ENCODE results near the gene MGAT5. TPM values are rescaled to one million over a fixed set of nuclear protein-coding genes. Genes with fewer than 3 reads are reported as not detected.

The MGAT5 gene
- total RNA-seq, 4 donors from 2014 or later, result 10.3 to 53.2 (median 27.0) TPM

DNA sequence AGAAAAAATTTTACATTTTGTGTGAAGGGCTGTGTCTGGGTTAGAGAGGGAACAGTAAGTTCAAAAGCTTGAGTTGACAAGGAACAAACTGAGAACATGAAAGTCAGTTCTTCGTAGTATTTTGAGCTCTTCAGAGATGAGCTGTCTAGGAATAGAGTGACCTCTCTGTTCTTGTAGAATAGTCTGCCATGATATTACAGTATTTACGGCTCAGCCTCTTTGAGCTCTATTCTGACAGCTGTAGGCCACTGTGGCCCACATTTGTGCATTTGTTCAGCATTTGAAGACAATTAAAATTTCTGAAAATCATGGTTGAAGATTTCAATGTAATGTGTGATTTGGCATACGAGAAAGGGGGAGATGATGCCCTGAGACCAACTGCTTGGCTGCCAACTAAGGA, 172.8 kb downstream of the MGAT5 start:
- no peaks in the 10 kb centered on the region for H3K4me1 ChIP-seq
- no peak for TF ChIP-seq POLR2A (IDR thresholded peaks at IDR 0.05)
- TF ChIP-seq, protein P1, sequence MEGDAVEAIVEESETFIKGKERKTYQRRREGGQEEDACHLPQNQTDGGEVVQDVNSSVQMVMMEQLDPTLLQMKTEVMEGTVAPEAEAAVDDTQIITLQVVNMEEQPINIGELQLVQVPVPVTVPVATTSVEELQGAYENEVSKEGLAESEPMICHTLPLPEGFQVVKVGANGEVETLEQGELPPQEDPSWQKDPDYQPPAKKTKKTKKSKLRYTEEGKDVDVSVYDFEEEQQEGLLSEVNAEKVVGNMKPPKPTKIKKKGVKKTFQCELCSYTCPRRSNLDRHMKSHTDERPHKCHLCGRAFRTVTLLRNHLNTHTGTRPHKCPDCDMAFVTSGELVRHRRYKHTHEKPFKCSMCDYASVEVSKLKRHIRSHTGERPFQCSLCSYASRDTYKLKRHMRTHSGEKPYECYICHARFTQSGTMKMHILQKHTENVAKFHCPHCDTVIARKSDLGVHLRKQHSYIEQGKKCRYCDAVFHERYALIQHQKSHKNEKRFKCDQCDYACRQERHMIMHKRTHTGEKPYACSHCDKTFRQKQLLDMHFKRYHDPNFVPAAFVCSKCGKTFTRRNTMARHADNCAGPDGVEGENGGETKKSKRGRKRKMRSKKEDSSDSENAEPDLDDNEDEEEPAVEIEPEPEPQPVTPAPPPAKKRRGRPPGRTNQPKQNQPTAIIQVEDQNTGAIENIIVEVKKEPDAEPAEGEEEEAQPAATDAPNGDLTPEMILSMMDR (IDR thresholded peaks at IDR 0.05), result no peak
- H3K36me3 ChIP-seq, result no peaks in the 10 kb centered on the region
- H3K27ac ChIP-seq, result no peak overlapping the region
- H3K9me3 ChIP-seq, result no peaks in the 10 kb centered on the region
- no peak for DNase-seq
- intact Hi-C loops (cut with DNase I; ENCODE audit: low total_unique reads), result no loop called here
- no peak overlapping the region for H3K4me3 ChIP-seq
- H3K27me3 ChIP-seq, result no peaks in the 10 kb centered on the region

DNA sequence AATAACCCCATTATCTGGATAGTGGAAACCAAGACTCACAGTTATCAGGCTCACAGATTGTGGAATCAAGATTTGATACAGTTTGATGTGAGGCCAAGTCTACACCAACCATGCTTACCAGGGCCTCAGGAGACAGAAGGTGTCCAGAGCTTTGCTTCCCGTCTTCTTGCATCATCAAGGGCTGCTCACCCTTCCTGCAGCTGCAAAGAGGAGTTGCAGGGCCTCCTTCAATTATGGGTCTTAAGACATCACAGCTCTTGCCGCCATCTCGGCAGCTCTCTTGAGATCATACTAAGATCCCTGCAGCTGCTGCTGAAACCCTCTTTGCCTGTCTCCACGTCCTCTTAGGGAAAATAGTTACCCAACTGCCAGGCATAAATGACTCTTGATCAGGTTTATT, 176.0 kb downstream of the MGAT5 start:
- H3K36me3 ChIP-seq, result no peaks in the 10 kb centered on the region
- H3K27me3 ChIP-seq, result no peaks in the 10 kb centered on the region
- H3K27ac ChIP-seq, result no peak overlapping the region
- H3K4me1 ChIP-seq, result no peaks in the 10 kb centered on the region
- H3K9me3 ChIP-seq, result no peaks in the 10 kb centered on the region
- H3K4me3 ChIP-seq, result no peak overlapping the region
- no peak for DNase-seq
- intact Hi-C loops (cut with DNase I; ENCODE audit: low total_unique reads), result no loop called here
- TF ChIP-seq, protein P1 (IDR thresholded peaks at IDR 0.05), result no peak
- TF ChIP-seq POLR2A (IDR thresholded peaks at IDR 0.05), result no peak

DNA sequence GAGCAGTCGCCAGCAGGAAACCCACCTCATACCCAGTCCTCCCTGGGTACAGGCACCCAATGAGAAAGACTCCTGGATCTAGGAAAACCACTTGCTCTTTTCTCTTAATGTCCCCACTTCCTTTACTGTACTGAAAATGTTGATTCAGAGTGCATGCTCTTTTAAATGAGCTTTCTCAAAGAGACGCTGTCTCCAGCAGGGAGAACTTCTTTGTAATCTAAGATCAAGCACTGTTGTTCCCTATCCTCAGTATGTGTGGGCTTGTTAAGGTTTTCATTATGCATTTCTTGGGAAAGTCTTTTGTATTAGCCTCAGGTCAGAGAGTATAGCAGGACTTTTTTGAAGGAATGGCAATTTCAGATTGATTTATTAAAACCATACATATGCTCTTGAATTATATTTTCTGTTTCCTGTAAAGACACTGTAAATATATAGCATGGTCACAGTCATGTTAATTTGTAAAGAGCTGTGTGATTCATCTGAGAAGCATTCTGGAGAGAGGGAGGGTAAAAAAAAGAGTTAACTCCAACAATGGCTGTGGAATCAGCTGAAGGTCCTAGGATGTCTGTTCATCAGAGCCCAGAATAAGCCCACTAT, 178.1 kb downstream of the MGAT5 start:
- Histone ChIP-seq H3K27ac (no peak overlapping the region), H3K27me3 (no peaks in the 10 kb centered on the region), H3K9me3 (no peaks in the 10 kb centered on the region), H3K4me3 (no peak overlapping the region), H3K4me1 (no peaks in the 10 kb centered on the region), H3K36me3 (no peaks in the 10 kb centered on the region)
- intact Hi-C loops (cut with DNase I; ENCODE audit: low total_unique reads), result no loop called here
- TF ChIP-seq POLR2A (IDR thresholded peaks at IDR 0.05), result no peak
- TF ChIP-seq, protein P1 (IDR thresholded peaks at IDR 0.05), result no peak
- DNase-seq, result no peak

DNA sequence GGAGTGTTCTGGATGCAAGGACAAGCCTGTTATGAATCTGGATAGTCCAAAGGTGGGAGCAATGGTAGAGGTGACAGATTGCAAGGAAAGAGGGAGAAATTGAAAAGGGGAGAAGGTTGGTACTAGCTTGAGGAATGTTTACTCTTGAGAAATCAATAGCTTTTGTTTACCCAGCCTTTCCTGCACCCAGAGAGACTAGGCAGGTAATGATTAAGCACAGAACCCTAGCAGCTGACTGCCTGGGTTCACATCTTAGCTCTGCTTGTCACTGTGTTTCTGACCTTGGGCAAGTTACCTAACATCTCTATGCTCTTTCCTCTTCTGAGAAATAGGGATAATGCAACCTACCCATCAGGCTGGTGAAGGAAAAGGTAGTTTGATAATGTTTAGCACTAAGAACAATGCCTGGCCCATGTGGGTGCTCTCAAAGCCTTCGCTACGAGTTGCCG, 178.6 kb downstream of the MGAT5 start:
- TF ChIP-seq, protein P1 (IDR thresholded peaks at IDR 0.05), result no peak
- TF ChIP-seq POLR2A (IDR thresholded peaks at IDR 0.05), result no peak
- H3K27ac ChIP-seq, result no peak overlapping the region

DNA sequence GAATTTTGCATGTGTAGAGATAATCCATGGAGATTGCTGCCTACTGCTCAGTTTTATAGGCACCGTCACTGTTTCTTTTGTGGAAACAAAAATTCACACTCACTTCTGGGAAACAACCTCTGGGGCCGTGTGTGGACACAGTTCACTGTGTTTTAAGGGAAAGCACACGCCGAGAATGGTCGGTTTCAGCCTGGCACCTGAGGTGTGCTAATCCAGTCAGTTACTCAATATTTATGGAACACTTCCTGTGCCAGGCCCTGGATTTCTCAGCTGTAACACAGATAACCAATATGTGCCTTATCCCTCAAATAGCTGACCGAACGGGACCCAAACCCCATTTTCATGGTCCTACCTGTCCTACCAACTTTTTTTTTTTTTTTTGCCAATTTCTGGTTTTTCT, 179.6 kb downstream of the MGAT5 start:
- Histone ChIP-seq H3K27me3 (no peaks in the 10 kb centered on the region), H3K36me3 (no peaks in the 10 kb centered on the region), H3K9me3 (no peaks in the 10 kb centered on the region), H3K4me1 (no peaks in the 10 kb centered on the region), H3K4me3 (no peak overlapping the region), H3K27ac (no peak overlapping the region)
- intact Hi-C loops (cut with DNase I; ENCODE audit: low total_unique reads), result no loop called here
- TF ChIP-seq, protein P1 (IDR thresholded peaks at IDR 0.05), result no peak
- TF ChIP-seq POLR2A (IDR thresholded peaks at IDR 0.05), result no peak
- no peak for DNase-seq

More for the DNA sequence above, 178.6 kb downstream of the MGAT5 start:
- Histone ChIP-seq H3K4me3 (no peak overlapping the region), H3K9me3 (no peaks in the 10 kb centered on the region), H3K36me3 (no peaks in the 10 kb centered on the region), H3K4me1 (no peaks in the 10 kb centered on the region), H3K27me3 (no peaks in the 10 kb centered on the region)
- no peak for DNase-seq
- intact Hi-C loops (cut with DNase I; ENCODE audit: low total_unique reads), result no loop called here

All from uterus (tissue), 4 donors.